ENCODE results near the gene ARHGAP15.

The ARHGAP15 gene

DNA sequence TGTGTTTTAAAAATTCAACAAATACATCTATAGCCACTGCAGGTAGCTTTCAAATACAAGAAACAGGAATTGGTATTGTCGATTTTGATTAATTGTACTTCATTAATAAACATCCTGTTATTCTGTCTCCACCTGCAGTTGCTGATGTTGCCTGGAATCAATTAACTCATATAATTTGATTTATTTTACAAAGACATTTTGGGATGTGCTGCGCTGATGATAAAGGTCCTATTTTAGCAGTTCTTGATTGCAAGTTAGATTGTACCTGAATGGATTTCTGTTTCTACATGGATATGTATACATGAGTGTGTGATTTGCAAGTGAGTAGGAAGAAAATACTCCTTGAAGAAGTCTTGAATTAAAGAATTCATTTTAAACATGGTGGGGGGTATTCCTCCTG, 605.3 kb downstream of the ARHGAP15 start:
- no peaks in the 10 kb centered on the region for H3K9me3 Mint-ChIP-seq

DNA sequence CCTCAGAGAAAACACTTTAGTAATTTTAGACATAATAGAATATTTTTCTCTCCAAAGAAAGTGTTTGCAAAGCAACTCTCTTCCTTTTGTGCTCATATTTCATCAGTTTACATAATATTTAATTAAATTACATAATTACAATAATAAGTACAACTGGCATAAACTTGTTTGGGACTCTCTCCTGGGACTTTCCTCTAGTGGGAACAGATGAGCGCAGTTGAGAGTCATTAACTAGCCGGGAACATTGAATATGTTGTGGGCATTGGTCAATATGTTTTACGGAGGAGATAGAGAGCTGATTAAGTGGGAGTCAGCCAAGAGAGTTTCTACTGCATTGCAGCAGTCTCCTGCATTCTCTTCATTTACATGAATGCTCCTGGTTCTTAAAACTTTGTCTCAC, 607.7 kb downstream of the ARHGAP15 start:
- Mint-ChIP-seq H3K9me3 (no peaks in the 10 kb centered on the region), H3K4me3 (no peak overlapping the region), H3K27me3 (no peaks in the 10 kb centered on the region), H3K4me1 (peaks cover 5% of the 10 kb centered on the region), H3K27ac (no peak overlapping the region), H3K36me3 (peaks cover 20% of the 10 kb centered on the region)

More for the DNA sequence above, 605.3 kb downstream of the ARHGAP15 start:
- Mint-ChIP-seq H3K27ac (peak overlapping the region; percentile 2), H3K4me1 (peaks cover 23% of the 10 kb centered on the region), H3K36me3 (peaks cover 14% of the 10 kb centered on the region), H3K4me3 (no peak overlapping the region), H3K27me3 (no peaks in the 10 kb centered on the region)

DNA sequence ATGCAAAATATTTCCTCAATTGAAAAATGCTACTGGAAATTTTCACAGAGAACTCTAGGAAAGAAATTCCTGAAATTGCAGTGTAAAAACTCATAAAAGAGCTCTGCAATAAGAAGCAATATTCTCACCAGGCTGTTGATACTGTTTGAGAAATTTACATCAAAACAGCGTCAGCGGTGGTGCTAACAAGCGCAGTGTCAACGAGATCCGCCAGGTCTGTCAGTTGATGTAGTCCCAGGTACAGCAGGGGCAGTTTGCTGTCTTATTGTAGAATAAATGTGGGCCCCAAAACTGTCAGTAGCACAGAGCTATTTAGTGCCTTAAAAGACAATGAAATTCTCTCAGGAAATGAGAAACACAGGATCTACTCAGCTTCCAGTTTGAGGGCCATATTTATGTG, 611.2 kb downstream of the ARHGAP15 start:
- Mint-ChIP-seq H3K27me3 (no peaks in the 10 kb centered on the region), H3K9me3 (no peaks in the 10 kb centered on the region), H3K4me1 (peaks cover 4% of the 10 kb centered on the region), H3K27ac (no peak overlapping the region), H3K4me3 (no peak overlapping the region), H3K36me3 (peaks cover 25% of the 10 kb centered on the region)

DNA sequence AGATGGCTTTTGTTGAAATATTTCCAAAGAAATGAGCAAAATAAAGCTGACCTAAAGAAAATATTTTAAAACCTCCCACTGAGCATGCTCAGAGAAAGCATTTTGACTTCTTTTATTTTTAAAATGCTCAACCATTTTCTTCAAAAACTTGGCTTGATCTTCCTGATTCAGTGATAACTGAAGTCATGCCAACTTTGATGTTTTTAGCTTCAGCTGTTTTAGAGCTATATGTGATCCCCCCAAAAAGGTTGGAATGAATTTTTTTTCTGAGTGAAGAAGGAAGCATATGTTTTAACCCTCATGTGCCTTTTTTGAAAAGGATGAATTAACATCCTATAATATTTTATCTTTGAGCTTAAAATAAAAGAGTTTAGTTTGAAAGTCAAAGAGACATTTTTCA, 612.0 kb downstream of the ARHGAP15 start:
- no peak overlapping the region for H3K4me3 Mint-ChIP-seq
- H3K4me1 Mint-ChIP-seq: peaks cover 4% of the 10 kb centered on the region
- no peaks in the 10 kb centered on the region for H3K9me3 Mint-ChIP-seq
- no peak overlapping the region for H3K27ac Mint-ChIP-seq
- H3K36me3 Mint-ChIP-seq: peaks cover 27% of the 10 kb centered on the region
- no peaks in the 10 kb centered on the region for H3K27me3 Mint-ChIP-seq

DNA sequence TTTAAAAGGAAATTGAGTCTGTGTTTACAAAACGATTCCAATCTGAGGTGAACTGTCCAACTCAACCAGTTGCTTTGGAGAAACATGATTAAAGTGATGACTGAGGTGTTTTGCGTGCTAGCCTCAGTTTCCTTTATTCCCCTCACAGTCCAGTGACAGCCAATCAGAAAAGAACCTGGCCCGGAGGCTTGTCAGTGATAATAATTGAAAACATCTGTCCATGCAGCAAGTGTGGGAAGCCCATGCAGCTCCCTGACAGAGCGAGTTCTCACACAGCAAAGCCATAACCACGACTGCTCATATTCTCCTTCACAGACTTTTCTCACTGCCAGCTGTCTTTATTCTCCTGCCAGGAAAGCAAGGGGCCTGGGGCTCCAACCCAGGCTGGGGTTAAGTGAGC, 613.4 kb downstream of the ARHGAP15 start:
- H3K9me3 Mint-ChIP-seq: no peaks in the 10 kb centered on the region

DNA sequence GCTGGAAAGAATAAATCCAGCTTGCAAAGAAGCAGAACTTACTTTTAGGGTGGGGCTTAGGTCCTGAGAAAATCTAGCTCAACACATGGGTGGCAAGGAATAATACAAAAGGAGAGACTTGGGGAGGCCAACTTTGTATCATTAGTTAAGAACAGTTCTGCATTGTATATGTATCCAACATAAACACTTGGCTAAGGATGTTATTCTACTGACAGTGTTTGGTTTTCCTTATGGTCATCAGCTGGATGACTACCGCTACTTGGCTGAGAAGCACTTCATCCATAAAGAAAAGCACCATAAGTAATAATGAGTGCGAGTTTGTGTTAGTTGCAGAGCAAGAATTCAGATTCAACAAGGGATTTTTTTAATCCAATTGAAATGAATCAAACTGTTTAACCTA, 614.9 kb downstream of the ARHGAP15 start:
- Mint-ChIP-seq H3K27ac (no peak overlapping the region), H3K36me3 (peaks cover 24% of the 10 kb centered on the region), H3K9me3 (no peaks in the 10 kb centered on the region), H3K4me3 (no peak overlapping the region), H3K4me1 (peaks cover 4% of the 10 kb centered on the region), H3K27me3 (no peaks in the 10 kb centered on the region)

More for the DNA sequence above, 613.4 kb downstream of the ARHGAP15 start:
- H3K27ac Mint-ChIP-seq: no peak overlapping the region
- H3K4me1 Mint-ChIP-seq: peaks cover 4% of the 10 kb centered on the region
- H3K4me3 Mint-ChIP-seq: no peak overlapping the region
- no peaks in the 10 kb centered on the region for H3K27me3 Mint-ChIP-seq
- peaks cover 27% of the 10 kb centered on the region for H3K36me3 Mint-ChIP-seq

DNA sequence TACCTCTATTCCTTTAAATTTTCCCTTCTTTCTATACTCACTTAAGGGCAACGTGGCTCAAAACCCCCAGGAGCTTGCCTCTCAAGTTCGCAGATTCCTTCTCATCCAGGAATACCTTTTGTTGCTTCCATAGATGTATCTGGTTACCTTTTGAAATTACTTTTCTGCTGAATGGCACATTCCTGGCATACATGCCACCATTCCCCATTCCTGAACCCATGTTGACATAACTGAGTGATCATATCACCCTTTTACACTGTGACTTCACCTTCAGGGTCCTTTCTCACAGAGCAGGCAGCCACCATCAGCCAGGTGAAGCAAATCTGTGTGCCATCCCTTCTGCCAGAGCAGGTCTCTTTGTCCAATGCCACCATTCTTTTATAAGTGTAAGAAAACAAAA, 615.8 kb downstream of the ARHGAP15 start:
- H3K27me3 Mint-ChIP-seq: no peaks in the 10 kb centered on the region
- peaks cover under 1% of the 10 kb centered on the region for H3K4me1 Mint-ChIP-seq
- H3K4me3 Mint-ChIP-seq: no peak overlapping the region
- no peak overlapping the region for H3K27ac Mint-ChIP-seq
- peaks cover 21% of the 10 kb centered on the region for H3K36me3 Mint-ChIP-seq
- no peaks in the 10 kb centered on the region for H3K9me3 Mint-ChIP-seq

DNA sequence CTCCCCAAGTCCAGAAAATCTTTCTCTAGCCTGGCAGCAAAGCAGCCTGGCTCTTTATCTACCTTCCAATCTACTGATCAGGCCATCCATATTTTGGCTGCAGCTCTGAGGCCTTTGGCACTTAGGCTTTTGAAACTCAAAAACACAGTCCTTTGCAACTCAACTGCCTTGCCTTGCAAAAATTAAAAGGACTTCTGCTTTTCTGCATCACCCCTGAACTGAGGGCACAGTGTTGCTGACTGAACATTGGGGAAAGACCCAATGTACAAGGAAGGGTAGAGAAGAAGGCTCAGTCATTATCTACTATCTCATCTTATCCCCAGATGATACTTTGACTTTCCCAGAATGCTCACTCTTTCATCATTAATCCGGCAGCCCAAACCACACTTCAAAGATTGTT, 625.5 kb downstream of the ARHGAP15 start:
- peaks cover 7% of the 10 kb centered on the region for H3K4me1 Mint-ChIP-seq
- H3K4me3 Mint-ChIP-seq: no peak overlapping the region
- H3K27ac Mint-ChIP-seq: peak overlapping the region; percentile 36
- no peaks in the 10 kb centered on the region for H3K27me3 Mint-ChIP-seq
- peaks cover 10% of the 10 kb centered on the region for H3K36me3 Mint-ChIP-seq
- H3K9me3 Mint-ChIP-seq: no peaks in the 10 kb centered on the region

DNA sequence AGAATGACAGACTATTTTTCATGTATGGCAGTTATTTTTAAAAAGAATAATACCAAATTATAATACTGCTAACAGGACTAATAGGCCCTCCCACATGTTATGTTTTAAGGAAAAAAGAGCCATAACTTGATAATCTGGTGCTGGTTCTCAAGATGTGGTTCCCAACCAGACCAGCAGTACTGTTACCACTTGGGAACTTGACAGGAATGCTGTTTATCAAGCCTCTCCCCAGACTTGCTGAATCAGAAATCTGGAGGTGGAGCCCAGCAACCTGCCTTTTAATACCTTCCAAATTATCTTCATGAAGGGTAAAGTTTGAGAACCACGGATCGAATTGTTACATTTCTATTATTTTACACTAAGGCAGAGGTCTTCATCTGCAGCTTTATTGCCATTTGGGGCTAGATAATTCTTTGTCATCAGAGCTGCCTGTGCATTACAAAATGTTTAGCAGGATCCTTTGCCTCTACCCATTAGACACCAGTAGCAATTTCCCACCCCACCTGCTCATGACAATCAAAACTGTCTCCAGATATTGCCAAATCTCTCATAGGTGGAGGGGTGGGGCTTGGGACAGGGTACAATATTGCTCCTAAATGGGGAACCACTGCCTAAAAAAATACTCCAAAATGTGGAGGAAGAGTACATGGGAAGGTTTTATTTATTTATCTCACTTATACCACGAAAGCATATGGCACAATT, 629.6 kb downstream of the ARHGAP15 start:
- Mint-ChIP-seq H3K27ac (peak overlapping the region; percentile 62), H3K9me3 (no peaks in the 10 kb centered on the region), H3K27me3 (no peaks in the 10 kb centered on the region), H3K4me1 (peaks cover 7% of the 10 kb centered on the region), H3K4me3 (no peak overlapping the region), H3K36me3 (no peaks in the 10 kb centered on the region)

DNA sequence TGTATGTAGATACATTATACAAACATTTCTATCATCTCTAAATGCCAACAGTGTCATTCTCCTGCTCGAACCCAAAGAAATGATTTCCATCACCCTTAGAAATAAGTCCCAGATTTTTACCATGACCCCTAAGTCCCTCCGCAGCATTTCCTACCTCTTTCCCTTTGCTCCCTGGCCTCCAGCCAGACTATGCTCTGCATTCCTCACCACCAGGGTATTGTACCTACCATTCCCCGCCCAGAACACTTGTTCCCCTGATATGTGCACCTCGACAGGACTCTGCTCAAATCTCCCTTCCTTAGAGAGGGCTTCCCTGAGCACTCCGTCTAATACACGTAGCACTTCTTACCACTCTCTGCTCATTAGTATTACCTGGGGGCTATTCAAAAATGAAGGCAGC, 630.2 kb downstream of the ARHGAP15 start:
- Mint-ChIP-seq H3K4me1 (peaks cover 7% of the 10 kb centered on the region), H3K27ac (no peak overlapping the region), H3K9me3 (no peaks in the 10 kb centered on the region), H3K36me3 (no peaks in the 10 kb centered on the region), H3K27me3 (no peaks in the 10 kb centered on the region), H3K4me3 (no peak overlapping the region)

DNA sequence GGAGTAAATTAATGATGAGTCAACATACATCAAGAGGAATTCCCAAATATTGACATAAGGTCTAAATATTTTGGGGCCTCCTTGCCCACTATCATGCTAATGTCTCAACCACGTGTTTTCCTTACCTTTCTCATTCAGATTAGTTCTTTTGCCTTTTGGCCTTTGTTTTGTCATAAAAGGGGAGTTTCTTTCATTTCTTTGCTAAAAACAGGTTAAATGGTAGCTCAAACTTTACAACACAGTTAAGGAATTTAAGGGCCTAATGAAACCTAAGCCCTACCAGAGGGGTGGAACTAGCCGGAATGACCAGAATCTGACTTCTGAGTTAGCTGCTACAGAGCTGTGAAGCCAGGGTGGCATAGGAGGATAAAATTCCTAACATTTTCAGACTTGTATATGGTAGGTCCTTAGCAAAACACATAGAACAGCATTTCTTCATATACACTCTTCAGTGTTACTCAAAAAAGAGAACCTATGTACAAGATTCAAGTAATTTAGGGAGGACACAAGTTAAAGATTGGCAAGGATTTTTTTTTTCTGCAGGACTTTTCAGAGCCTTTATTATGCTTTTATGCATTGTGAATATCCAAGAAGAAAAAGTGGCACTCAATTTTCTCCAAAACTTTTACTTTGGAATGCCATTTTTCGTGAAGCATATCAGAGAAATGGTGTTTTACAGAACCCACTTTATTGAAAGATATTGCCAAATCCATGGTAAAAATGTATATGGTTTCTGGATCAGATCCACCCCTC, 633.1 kb downstream of the ARHGAP15 start:
- H3K27ac Mint-ChIP-seq: peak overlapping the region; percentile 2
- no peaks in the 10 kb centered on the region for H3K27me3 Mint-ChIP-seq
- no peak overlapping the region for H3K4me3 Mint-ChIP-seq
- peaks cover 8% of the 10 kb centered on the region for H3K36me3 Mint-ChIP-seq
- no peaks in the 10 kb centered on the region for H3K9me3 Mint-ChIP-seq
- no peaks in the 10 kb centered on the region for H3K4me1 Mint-ChIP-seq

DNA sequence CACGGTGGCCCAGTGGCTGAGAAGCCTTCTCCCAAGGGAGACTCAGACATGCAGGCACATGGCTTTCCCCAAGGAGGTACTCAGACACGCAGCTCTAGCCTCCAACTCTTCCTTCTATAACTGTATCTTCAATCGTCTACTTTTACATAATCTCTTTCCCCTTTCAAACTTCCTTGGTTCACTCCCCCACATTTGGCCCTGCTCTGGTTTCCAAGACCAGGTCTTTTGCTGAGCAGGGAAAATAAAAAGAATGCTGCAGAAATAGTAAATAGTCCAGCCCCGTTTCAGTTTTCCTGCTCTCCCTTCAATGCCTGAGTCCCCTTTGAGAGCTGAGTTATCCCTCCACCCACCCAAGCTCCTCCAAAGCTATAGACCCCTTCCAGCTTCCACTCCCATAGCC, 635.0 kb downstream of the ARHGAP15 start:
- Mint-ChIP-seq H3K4me3 (no peak overlapping the region), H3K4me1 (no peaks in the 10 kb centered on the region), H3K27me3 (no peaks in the 10 kb centered on the region), H3K36me3 (peaks cover 21% of the 10 kb centered on the region), H3K9me3 (no peaks in the 10 kb centered on the region), H3K27ac (no peak overlapping the region)

DNA sequence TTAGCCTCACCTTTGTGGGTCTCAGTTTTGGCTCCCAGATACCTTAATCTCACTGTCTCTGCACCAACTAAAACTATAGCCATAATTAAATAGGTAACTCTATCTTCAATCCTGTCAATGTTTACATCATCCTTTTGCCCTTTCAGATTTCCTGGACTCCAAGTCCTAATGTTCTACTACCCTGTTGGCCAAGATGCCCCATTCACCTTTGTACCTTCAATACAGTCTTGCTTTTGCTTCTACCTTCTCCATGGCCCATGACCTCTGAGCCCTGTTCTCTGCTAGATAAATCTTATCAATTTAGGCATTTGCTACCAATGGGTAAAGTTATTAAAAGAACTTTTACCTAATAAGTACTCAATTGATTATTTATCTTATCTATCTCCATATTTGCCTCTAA, 635.5 kb downstream of the ARHGAP15 start:
- no peak overlapping the region for H3K4me3 Mint-ChIP-seq
- peaks cover 23% of the 10 kb centered on the region for H3K36me3 Mint-ChIP-seq
- H3K4me1 Mint-ChIP-seq: no peaks in the 10 kb centered on the region
- no peaks in the 10 kb centered on the region for H3K9me3 Mint-ChIP-seq
- H3K27ac Mint-ChIP-seq: no peak overlapping the region
- H3K27me3 Mint-ChIP-seq: no peaks in the 10 kb centered on the region

DNA sequence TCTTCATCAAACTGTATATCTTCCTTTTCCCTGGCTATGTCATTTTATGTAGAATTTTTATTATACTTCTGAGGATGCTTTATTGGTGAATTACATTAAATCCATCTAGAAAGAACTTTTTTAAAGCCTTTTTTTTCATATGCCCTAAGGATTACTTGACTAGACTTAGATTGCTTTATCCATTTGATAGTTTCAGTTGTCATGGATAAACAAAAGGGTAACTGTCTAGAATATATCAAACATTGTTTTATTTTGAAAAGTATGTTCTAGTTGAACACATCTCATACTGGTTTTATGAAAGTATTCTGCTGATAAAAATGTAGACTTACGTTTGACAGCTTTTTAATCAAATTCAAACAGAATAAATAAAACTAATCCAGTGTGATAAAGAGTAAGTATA, 639.8 kb downstream of the ARHGAP15 start:
- Mint-ChIP-seq H3K36me3 (peaks cover 23% of the 10 kb centered on the region), H3K27ac (no peak overlapping the region), H3K9me3 (no peaks in the 10 kb centered on the region)

DNA sequence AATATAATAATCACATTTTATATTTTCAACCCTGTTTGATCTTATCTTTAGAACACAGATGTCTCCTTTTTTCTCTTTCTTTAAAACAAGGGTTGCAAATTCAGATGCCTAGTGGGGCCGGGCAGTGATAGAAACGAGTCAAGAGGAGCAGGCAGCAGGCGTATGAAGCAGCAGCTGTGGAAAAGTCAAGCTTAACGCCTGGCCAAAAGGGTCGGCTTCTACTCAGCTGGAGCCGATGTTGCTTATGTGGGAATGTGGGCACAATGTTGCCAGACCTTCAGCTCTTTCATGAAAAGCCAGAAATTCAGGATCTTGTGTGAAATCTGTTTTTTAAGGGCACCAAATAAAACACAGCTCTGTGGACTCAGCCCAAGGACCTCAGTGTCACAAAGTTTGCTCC, 642.7 kb downstream of the ARHGAP15 start:
- H3K27ac Mint-ChIP-seq: no peak overlapping the region
- no peaks in the 10 kb centered on the region for H3K4me1 Mint-ChIP-seq
- no peaks in the 10 kb centered on the region for H3K27me3 Mint-ChIP-seq
- H3K36me3 Mint-ChIP-seq: peaks cover 17% of the 10 kb centered on the region
- no peak overlapping the region for H3K4me3 Mint-ChIP-seq
- H3K9me3 Mint-ChIP-seq: no peaks in the 10 kb centered on the region

More for the DNA sequence above, 639.8 kb downstream of the ARHGAP15 start:
- Mint-ChIP-seq H3K4me3 (no peak overlapping the region), H3K4me1 (no peaks in the 10 kb centered on the region), H3K27me3 (no peaks in the 10 kb centered on the region)

DNA sequence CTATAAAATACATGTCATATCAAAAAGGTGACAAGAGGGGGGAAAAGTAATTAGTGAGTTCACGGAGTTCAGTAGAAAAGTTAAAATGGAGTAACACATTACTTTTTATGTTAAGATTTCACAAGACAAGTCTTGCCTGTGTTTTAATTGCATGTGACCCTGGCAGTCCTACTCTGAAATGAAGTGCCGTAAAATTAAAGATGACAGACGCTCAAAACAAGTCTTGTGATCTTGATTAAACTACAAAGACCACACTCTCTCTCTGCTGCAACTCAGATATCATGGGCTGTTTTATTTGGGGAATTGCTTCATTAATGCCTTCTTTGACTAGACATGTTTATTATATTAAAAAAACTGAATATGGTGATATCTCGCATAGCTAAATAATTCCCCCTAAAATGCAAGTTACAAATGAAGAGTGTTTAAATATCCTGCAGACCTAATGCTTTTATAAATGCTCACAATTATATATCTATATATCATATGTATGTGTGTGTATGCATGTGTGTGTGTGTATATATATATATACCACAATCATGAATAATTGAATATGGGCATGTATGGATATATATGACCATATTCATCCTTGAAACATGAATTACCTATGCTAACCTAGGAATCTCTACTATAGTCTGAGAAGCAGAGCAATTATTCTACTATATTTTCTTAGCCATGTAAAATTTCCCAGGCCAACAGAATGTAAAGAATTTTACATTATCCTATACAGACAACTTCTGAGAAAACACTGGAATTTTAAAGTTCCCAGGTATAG, 647.5 kb downstream of the ARHGAP15 start:
- H3K27ac Mint-ChIP-seq: no peak overlapping the region
- no peaks in the 10 kb centered on the region for H3K27me3 Mint-ChIP-seq
- no peaks in the 10 kb centered on the region for H3K4me1 Mint-ChIP-seq
- H3K36me3 Mint-ChIP-seq: no peaks in the 10 kb centered on the region
- H3K9me3 Mint-ChIP-seq: no peaks in the 10 kb centered on the region
- H3K4me3 Mint-ChIP-seq: no peak overlapping the region

Data from activated naive CD4-positive, alpha-beta T cell treated with anti-CD3 and anti-CD28 coated beads, Interleukin-2, amount 50 U/mL, for 24 hours (primary cell).